Epithelial cell of esophagus (primary cell): Measurements from ENCODE around the gene LRRC3B.
A peak's percentile ranks its signal among the peaks of the same experiment; 100 is the strongest.

ENCODE experiments used
- DNase-seq: peaks from one replicate; pipeline ENCODE4 v3.0.0; 2010; ENCODE audit warnings: low read depth
- H3K4me3 ChIP-seq: 2 replicates; pipeline ENCODE4 v1.5.1; 2011; ENCODE audit warnings: mild to moderate bottlenecking, low read length, control low read depth
- CTCF ChIP-seq: IDR thresholded peaks from 2 replicates; pipeline ENCODE4 v1.5.1; 2011; ENCODE audit warnings: low read depth, mild to moderate bottlenecking, low read length, control low read depth, inconsistent platforms; ENCODE audit not compliant: insufficient read depth; ENCODE audit errors: missing control alignments

The LRRC3B gene

DNA sequence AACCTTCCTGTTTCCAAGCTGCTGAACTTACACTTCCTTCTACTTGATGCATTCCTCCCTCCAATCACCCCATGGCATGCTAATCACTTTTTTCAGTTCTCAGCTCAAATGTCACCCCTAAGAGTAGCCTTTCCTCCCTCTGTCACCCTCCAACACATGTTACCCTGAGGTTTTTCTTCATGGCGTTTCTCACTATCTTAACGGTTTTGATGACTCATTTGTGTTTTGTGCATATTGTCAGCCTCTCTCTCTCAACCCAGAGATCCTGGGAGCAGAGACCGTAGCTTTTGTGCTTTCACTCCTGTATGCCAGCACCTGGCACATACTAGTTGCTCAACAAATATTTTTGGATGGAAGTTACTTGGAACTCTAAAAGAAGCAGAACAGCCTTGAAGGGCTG is 24.5 kb downstream of the LRRC3B start:
- no peak overlapping the region for H3K4me3 ChIP-seq
- no peak for DNase-seq
- TF ChIP-seq CTCF = no peak

- no peak for TF ChIP-seq CTCF
- DNase-seq = no peak
- H3K4me3 ChIP-seq = no peak overlapping the region
Observed at GRCh38 chr3:26648461-26648860, 25.9 kb downstream of the LRRC3B start.

GRCh38 chr3:26652164-26652563 is 29.6 kb downstream of the LRRC3B start:
- no peak for TF ChIP-seq CTCF
- DNase-seq = no peak
- H3K4me3 ChIP-seq = no peak overlapping the region

DNA sequence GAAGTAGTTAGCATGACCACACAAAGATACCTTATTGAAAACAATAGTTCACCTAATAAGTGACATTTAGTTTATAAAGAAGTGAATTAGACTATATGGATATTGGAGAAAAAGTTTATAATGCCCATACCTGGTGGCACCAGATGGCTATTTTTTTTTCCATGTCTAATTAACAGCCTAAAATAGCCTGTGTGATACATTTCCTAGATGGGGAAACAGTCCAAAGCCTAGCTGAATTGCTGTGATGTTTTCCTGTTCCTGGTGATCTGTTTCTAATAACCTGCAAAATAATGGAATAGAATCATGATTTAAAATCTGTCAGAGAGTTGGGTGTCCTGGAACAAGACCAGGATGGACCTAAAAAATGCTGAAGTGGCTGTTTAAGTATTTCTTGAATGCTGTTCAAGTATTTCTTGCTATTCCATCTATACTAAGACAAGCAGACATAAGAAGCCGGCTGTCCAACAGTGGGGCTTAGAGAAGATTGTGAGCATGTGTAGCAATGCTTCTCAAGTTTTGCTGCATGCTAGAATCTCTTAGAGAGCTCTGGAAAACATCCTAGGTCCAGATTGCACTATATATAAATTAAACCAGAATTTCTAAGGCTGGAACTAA is 31.3 kb downstream of the LRRC3B start:
- no peak for DNase-seq
- no peak for TF ChIP-seq CTCF
- no peak overlapping the region for H3K4me3 ChIP-seq

- no peak for TF ChIP-seq CTCF
- DNase-seq = no peak
- no peak overlapping the region for H3K4me3 ChIP-seq
Observed at GRCh38 chr3:26655231-26655630, 32.7 kb downstream of the LRRC3B start.

GRCh38 chr3:26657348-26657976 is 34.9 kb downstream of the LRRC3B start:
- H3K4me3 ChIP-seq = no peak overlapping the region
- DNase-seq = peak; percentile 82
- peak; percentile 10 for TF ChIP-seq CTCF

- TF ChIP-seq CTCF = no peak
- DNase-seq = no peak
- no peak overlapping the region for H3K4me3 ChIP-seq
Observed at GRCh38 chr3:26668171-26668570, 45.6 kb downstream of the LRRC3B start.
